Measurements from ENCODE around the gene CCDC188.

DNA sequence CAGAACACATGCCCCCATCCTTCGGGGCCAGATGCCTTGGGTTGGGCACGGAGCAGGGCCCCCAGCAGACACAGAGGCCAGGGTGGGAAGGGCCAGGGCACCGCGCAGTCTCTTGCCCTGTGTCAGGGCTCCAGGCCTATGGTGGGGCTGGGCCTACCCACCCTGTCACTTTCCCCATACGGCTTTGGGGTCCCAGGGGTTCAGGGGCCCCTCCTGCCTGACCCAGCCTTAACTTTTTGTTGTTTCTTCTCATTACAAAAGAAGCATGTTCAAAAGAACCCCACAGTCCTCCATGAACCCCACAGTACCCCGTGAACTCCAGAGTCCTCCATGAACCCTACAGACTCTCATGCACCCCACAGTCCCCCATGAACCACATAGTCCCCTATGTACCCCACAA, 33.0 kb upstream of the CCDC188 start:
- no peak for TF ChIP-seq HDGF (IDR thresholded peaks at IDR 0.05)
- TF ChIP-seq RAD21 (CRISPR knock-in tag; conservative IDR thresholded peaks at IDR 0.05 in 1 of 2, IDR thresholded peaks at IDR 0.05 in 1 of 2), result no peak
- no peak for TF ChIP-seq TBP (optimal IDR thresholded peaks at IDR 0.05; ENCODE audit: low read depth, low read length)
